WTC11 (cell line): Measurements from ENCODE around the gene SKIC8. TPM values are rescaled to one million over a fixed set of nuclear protein-coding genes. Genes with fewer than 3 reads are reported as not detected.

Experiments
- ATAC-seq: fragments of 200-7000 bp; cut with Tn5 transposase; 2 replicates; pipeline ENCODE4 v1.10.0; 2021; ENCODE audit warnings: mild to moderate bottlenecking, moderate library complexity
- CTCF ChIA-PET: fragments of 300-600 bp; sonication (Branson Sonifier 250); formaldehyde crosslinking; loops from one replicate; lab custom pipeline; 2021; ENCODE audit warnings: antibody characterized with exemption; lab: Charles Lee
- POLR2A ChIA-PET: fragments of 350-600 bp; sonication (Branson Sonifier 250); formaldehyde crosslinking; loops from one replicate; lab custom pipeline; 2021; ENCODE audit warnings: antibody characterized with exemption; lab: Charles Lee
- DNase-seq: peaks from one replicate; pipeline ENCODE4 v3.0.0; 2021; ENCODE audit warnings: low spot score
- H3K27ac Mint-ChIP-seq: 2 replicates; pipeline ENCODE4 v1.8.0; 2021; ENCODE audit warnings: mixed read lengths
- H3K27me3 Mint-ChIP-seq: 2 replicates; pipeline ENCODE4 v1.8.0; 2021; ENCODE audit warnings: low read depth, mild to moderate bottlenecking, moderate library complexity, mixed read lengths
- H3K36me3 Mint-ChIP-seq: 2 replicates; pipeline ENCODE4 v1.8.0; 2021; ENCODE audit warnings: mixed read lengths
- H3K4me1 Mint-ChIP-seq: 2 replicates; pipeline ENCODE4 v1.8.0; 2022; ENCODE audit warnings: mixed read lengths
- H3K4me3 Mint-ChIP-seq: 2 replicates; pipeline ENCODE4 v1.8.0; 2021; ENCODE audit warnings: mild to moderate bottlenecking, moderate library complexity, mixed read lengths
- H3K9me3 Mint-ChIP-seq: 2 replicates; pipeline ENCODE4 v1.8.0; 2021; ENCODE audit warnings: mixed read lengths
- ARID4B ChIP-seq: sonication (generic); formaldehyde crosslinking; IDR thresholded peaks from 2 replicates; pipeline ENCODE4 v1.8.0; 2023; ENCODE audit warnings: missing genetic modification reagents, mild to moderate bottlenecking, borderline replicate concordance
- E2F1 ChIP-seq: sonication (generic); formaldehyde crosslinking; IDR thresholded peaks from 2 replicates; pipeline ENCODE4 v1.8.0; 2022; ENCODE audit warnings: mild to moderate bottlenecking, missing genetic modification reagents
- E2F5 ChIP-seq: sonication (generic); formaldehyde crosslinking; IDR thresholded peaks from 2 replicates; pipeline ENCODE4 v1.8.1; 2022; ENCODE audit warnings: mild to moderate bottlenecking, moderate library complexity, missing genetic modification reagents
- MAX ChIP-seq: sonication (generic); formaldehyde crosslinking; IDR thresholded peaks from 2 replicates; pipeline ENCODE4 v1.8.0; 2022; ENCODE audit warnings: mild to moderate bottlenecking, missing genetic modification reagents
- MXD4 ChIP-seq: fragments of 250-450 bp; sonication (Bioruptor Pico); IDR thresholded peaks from 2 replicates; pipeline ENCODE4 v1.8.0; 2021; ENCODE audit warnings: mild to moderate bottlenecking, moderate library complexity, borderline replicate concordance
- NR1H2 ChIP-seq: sonication (generic); formaldehyde crosslinking; IDR thresholded peaks from 2 replicates; pipeline ENCODE4 v1.9.0; 2021; ENCODE audit warnings: mild to moderate bottlenecking, moderate library complexity, missing genetic modification reagents
- PREB ChIP-seq: sonication (generic); formaldehyde crosslinking; IDR thresholded peaks from 2 replicates; pipeline ENCODE4 v1.8.1; 2022; ENCODE audit warnings: mild to moderate bottlenecking, missing genetic modification reagents, moderate library complexity, borderline replicate concordance
- RORB ChIP-seq: fragments of 250-450 bp; sonication (Bioruptor Pico); IDR thresholded peaks from 2 replicates; pipeline ENCODE4 v1.9.0; 2021; ENCODE audit warnings: mild to moderate bottlenecking
- TEAD1 ChIP-seq: sonication (generic); formaldehyde crosslinking; IDR thresholded peaks from 2 replicates; pipeline ENCODE4 v1.8.0; 2022; ENCODE audit warnings: mild to moderate bottlenecking, missing genetic modification reagents
- TP53 ChIP-seq: sonication (generic); formaldehyde crosslinking; IDR thresholded peaks from 2 replicates; pipeline ENCODE4 v1.8.1; 2023; ENCODE audit warnings: mild to moderate bottlenecking, missing genetic modification reagents
- USF1 ChIP-seq: sonication (generic); formaldehyde crosslinking; IDR thresholded peaks from 2 replicates; pipeline ENCODE4 v1.8.0; 2022; ENCODE audit warnings: mild to moderate bottlenecking, missing genetic modification reagents
- ZNF121 ChIP-seq: sonication (generic); formaldehyde crosslinking; IDR thresholded peaks from 2 replicates; pipeline ENCODE4 v1.8.0; 2023; ENCODE audit warnings: missing genetic modification reagents
- ZNF219 ChIP-seq: sonication (generic); formaldehyde crosslinking; IDR thresholded peaks from 2 replicates; pipeline ENCODE4 v1.8.0; 2023; ENCODE audit warnings: missing genetic modification reagents, mild to moderate bottlenecking, borderline replicate concordance
- ZNF423 ChIP-seq: fragments of 250-450 bp; sonication (Bioruptor Pico); IDR thresholded peaks from 2 replicates; pipeline ENCODE4 v2.1.2; 2022; ENCODE audit warnings: mild to moderate bottlenecking, moderate library complexity
- ZNF425 ChIP-seq: fragments of 250-450 bp; sonication (Bioruptor Pico); conservative IDR thresholded peaks from 2 replicates; pipeline ENCODE4 v1.9.0; 2021; ENCODE audit warnings: mild to moderate bottlenecking
- ZNF671 ChIP-seq: fragments of 250-450 bp; sonication (Bioruptor Pico); IDR thresholded peaks from 2 replicates; pipeline ENCODE4 v1.8.0; 2021; ENCODE audit warnings: mild to moderate bottlenecking
- total RNA-seq: library from RNA; stranded (reverse); gene quantifications from 3 replicates; pipeline ENCODE4 v1.2.3, GENCODE V29; 2021

Gene SKIC8
- total RNA-seq, 1 experiment from 2014 or later: 55.6 TPM

GRCh38 chr15:78244101-78244500, 55.3 kb downstream of the SKIC8 start:
- Mint-ChIP-seq H3K4me1 (peaks cover 30% of the 10 kb centered on the region), H3K27ac (no peak overlapping the region), H3K36me3 (peaks cover 5% of the 10 kb centered on the region), H3K27me3 (peaks cover 3% of the 10 kb centered on the region), H3K4me3 (no peak overlapping the region), H3K9me3 (peaks cover 13% of the 10 kb centered on the region)
- POLR2A ChIA-PET: interaction anchor here (0.6 kb wide), 1 partner anchor 67 kb away, joined by 3 read pairs; no protein-coding TSS in a partner anchor
- TF ChIP-seq ARID4B: no peak
- no peak for TF ChIP-seq TP53 (CRISPR knock-in tag)
- no peak for TF ChIP-seq ZNF219 (CRISPR knock-in tag)
- TF ChIP-seq NR1H2: no peak
- TF ChIP-seq TEAD1 (CRISPR knock-in tag): no peak
- no peak for TF ChIP-seq PREB
- no peak for TF ChIP-seq MXD4 (CRISPR knock-in tag)
- TF ChIP-seq ZNF423 (CRISPR knock-in tag): no peak
- TF ChIP-seq ZNF671 (CRISPR knock-in tag): no peak
- no peak for TF ChIP-seq MAX
- no peak for TF ChIP-seq USF1
- TF ChIP-seq E2F5 (CRISPR knock-in tag): no peak
- TF ChIP-seq RORB (CRISPR knock-in tag): no peak
- DNase-seq: no peak
- CTCF ChIA-PET: interaction anchor here (1.6 to 2.3 kb wide), 2 partner anchors 131 to 136 kb away, joined by 4 to 9 read pairs; no protein-coding TSS in a partner anchor
- ATAC-seq: no peak

GRCh38 chr15:78243491-78243941, 55.9 kb downstream of the SKIC8 start:
- peaks cover 3% of the 10 kb centered on the region for H3K27me3 Mint-ChIP-seq
- H3K27ac Mint-ChIP-seq: peak overlapping the region; percentile 83; the same call in 1 of the 2 replicates
- ATAC-seq (peak; percentile 83), DNase-seq (peak; percentile 66)
- H3K4me3 Mint-ChIP-seq: no peak overlapping the region
- H3K4me1 Mint-ChIP-seq: peaks cover 30% of the 10 kb centered on the region
- CTCF ChIA-PET: interaction anchor here (1.2 to 4.7 kb wide), 6 partner anchors 23 to 243 kb away, joined by 3 to 46 read pairs (median 7); partner anchors contain the start of gene CIB2
- peaks cover 13% of the 10 kb centered on the region for H3K9me3 Mint-ChIP-seq
- POLR2A ChIA-PET: no interaction called here
- H3K36me3 Mint-ChIP-seq: peaks cover 5% of the 10 kb centered on the region
- TF ChIP-seq ZNF121 (CRISPR knock-in tag) (peak; percentile 88; the same call in 1 of the 2 replicates), E2F1 (CRISPR knock-in tag) (no peak), ZNF425 (CRISPR knock-in tag) (no peak)
